GM12891 (cell line): ENCODE results near the gene ERGIC1.

Experiments used
- PAX5 ChIP-seq: IDR thresholded peaks from 2 replicates; pipeline ENCODE4 v1.6.1; 2011; ENCODE audit warnings: low read length, moderate library complexity, mild to moderate bottlenecking; ENCODE audit not compliant: insufficient read depth, severe bottlenecking
- POLR2A ChIP-seq: IDR thresholded peaks from 2 replicates; pipeline ENCODE4 v1.6.1; 2011; ENCODE audit warnings: low read depth, low read length, control low read depth
- POLR2AphosphoS5 ChIP-seq: IDR thresholded peaks from 2 replicates; pipeline ENCODE4 v1.6.1; 2011; ENCODE audit warnings: low read depth, low read length, control low read depth
- SPI1 ChIP-seq: IDR thresholded peaks from 2 replicates; pipeline ENCODE4 v1.6.1; 2011; ENCODE audit warnings: low read depth, low read length, control low read depth
- TAF1 ChIP-seq: IDR thresholded peaks from 2 replicates; pipeline ENCODE4 v1.6.1; 2011; ENCODE audit warnings: low read depth, low read length, control low read depth

DNA sequence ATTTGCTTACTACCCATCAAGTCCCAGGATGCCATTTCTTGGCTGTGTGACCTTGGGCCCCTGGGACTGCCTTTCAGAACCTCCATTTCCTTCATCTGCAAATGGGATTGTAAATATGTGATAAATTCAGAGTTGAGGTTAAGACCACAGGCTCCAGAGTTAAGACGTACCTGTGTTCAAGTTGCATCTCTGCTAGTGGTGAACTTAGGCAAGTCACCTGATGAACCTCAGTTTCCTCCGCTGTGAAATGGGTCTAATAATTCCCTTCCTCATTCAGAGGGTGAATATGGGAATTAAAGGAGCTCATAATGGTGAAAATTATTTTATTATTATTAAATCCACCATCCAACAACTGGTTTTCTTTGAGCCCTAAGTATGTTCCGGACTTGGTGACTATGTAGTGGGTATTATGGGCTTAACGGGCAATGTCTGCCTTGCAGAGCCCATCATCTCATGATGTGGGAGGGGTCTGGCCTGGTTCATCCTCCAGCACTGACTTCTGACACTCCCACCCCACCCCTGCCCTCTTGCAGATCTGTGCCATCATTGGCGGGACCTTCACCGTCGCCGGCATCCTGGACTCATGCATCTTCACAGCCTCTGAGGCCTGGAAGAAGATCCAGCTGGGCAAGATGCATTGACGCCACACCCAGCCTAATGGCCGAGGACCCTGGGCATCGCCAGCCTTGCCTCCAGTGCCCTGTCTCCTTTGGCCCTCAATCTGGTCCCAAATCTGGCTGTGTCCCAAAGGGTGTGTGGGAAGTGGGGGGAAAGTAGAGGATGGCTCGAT, 116.3 kb downstream of the ERGIC1 start:
- no peak for TF ChIP-seq POLR2A
- no peak for TF ChIP-seq POLR2AphosphoS5
- TF ChIP-seq TAF1 = no peak
- no peak for TF ChIP-seq SPI1
- TF ChIP-seq PAX5 = no peak
